ENCODE data around the gene ELOA. TPM values are rescaled to one million over a fixed set of nuclear protein-coding genes. Genes with fewer than 3 reads are reported as not detected.

Gene ELOA
- total RNA-seq, 4 donors from 2014 or later = 38.2 to 58.2 (median 42.8) TPM

DNA sequence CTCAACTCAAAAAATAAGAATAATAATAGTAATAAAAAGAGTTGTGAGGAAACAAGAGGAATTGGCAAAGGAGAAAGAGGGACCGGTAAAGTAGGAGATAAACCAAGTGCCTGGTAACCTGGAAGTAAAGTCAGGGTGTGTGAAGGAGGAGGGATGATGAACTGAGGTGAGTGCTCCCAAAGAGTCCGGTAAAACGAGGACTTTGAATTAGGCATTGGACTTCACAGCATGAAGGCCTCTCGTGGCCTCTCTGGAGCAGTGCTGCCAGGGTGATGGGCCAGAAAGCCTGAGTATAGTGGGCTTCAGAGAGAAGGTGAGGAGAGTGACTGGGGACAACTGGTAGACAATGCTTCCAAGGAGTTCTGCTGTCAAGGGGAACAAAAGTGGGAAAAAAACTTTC, 34.0 kb upstream of the ELOA start:
- 88% methylated on average over 4 of the region's 4 CpGs for WGBS
- Histone ChIP-seq H3K4me1 (no peaks in the 10 kb centered on the region), H3K27ac (no peak overlapping the region)

DNA sequence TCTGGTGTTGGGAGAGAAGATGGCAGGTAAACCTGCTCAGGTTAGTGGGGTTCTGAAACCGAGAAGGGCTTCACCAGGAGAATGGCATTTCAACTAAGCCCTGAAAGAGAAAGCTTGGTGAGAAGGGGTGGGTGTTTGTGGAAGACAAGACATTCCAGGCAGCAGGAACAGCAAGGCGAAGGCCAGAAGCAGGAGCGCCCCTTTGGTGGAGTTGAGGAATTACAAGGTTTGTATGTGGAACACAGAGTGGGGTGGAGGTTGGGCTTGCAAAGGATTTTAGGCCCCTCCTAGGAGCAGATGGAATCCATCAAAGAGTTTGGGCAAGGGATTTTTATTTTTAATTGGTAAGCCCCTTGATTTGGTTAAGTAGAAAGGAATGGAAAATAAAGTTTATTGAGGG, 24.8 kb upstream of the ELOA start:
- TF ChIP-seq POLR2AphosphoS5 (IDR thresholded peaks at IDR 0.05) = no peak
- TF ChIP-seq POLR2A (IDR thresholded peaks at IDR 0.05) = no peak
- TF ChIP-seq, protein P1, sequence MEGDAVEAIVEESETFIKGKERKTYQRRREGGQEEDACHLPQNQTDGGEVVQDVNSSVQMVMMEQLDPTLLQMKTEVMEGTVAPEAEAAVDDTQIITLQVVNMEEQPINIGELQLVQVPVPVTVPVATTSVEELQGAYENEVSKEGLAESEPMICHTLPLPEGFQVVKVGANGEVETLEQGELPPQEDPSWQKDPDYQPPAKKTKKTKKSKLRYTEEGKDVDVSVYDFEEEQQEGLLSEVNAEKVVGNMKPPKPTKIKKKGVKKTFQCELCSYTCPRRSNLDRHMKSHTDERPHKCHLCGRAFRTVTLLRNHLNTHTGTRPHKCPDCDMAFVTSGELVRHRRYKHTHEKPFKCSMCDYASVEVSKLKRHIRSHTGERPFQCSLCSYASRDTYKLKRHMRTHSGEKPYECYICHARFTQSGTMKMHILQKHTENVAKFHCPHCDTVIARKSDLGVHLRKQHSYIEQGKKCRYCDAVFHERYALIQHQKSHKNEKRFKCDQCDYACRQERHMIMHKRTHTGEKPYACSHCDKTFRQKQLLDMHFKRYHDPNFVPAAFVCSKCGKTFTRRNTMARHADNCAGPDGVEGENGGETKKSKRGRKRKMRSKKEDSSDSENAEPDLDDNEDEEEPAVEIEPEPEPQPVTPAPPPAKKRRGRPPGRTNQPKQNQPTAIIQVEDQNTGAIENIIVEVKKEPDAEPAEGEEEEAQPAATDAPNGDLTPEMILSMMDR (IDR thresholded peaks at IDR 0.05) = peak in 1 of 2 donors; percentile 37

More for the DNA sequence above, 34.0 kb upstream of the ELOA start:
- Histone ChIP-seq H3K27me3 (no peaks in the 10 kb centered on the region), H3K4me3 (no peak overlapping the region), H3K9me3 (no peaks in the 10 kb centered on the region), H3K36me3 (peaks cover 17% of the 10 kb centered on the region)
- DNase-seq (ENCODE audit: low spot score in 2 of 2) = no peak
- no peak for TF ChIP-seq POLR2A (IDR thresholded peaks at IDR 0.05)
- no peak for TF ChIP-seq POLR2AphosphoS5 (IDR thresholded peaks at IDR 0.05)
- TF ChIP-seq, protein P1 (IDR thresholded peaks at IDR 0.05) = no peak
- no peak for TF ChIP-seq EP300 (IDR thresholded peaks at IDR 0.05)

DNA sequence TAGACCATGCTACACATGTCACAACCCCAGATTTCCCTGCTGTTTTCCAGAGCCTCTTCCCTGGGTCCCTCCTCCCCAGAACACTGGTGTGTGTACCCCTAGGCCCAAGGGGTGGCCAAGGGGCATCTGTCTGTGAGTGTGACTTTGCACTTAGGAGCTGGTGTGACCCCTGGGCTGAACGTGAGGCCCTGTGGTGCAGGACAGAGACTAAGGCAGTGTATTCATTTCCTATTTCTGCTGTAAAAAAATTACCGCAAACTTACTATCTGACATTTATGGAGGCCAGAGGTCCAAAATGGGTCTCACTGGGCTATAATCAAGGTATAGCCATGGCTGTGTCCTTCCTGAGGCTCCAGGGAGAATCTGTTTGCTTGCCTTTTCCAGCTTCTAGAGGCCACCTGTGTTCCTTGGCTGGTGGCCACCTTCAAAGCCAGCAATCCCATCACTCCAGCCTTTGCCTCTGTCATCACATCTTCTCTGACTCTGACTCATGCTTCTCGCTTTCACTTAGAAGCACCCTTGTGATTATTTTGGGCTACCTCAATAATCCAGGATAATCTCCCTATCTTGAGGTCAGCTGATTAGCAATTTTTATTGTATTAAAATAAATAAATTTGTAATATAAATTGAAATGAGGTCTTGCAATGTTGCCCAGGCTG, 24.0 kb upstream of the ELOA start:
- TF ChIP-seq EP300 (IDR thresholded peaks at IDR 0.05) = no peak
- no peak for TF ChIP-seq POLR2AphosphoS5 (IDR thresholded peaks at IDR 0.05)
- TF ChIP-seq POLR2A (IDR thresholded peaks at IDR 0.05) = no peak
- TF ChIP-seq, protein P1 (IDR thresholded peaks at IDR 0.05) = no peak
- DNase-seq (ENCODE audit: low spot score in 2 of 2) = no peak
- Histone ChIP-seq H3K27ac (no peak overlapping the region), H3K9me3 (no peaks in the 10 kb centered on the region), H3K27me3 (no peaks in the 10 kb centered on the region), H3K4me3 (no peak overlapping the region), H3K36me3 (no peaks in the 10 kb centered on the region), H3K4me1 (no peaks in the 10 kb centered on the region)
- 88% methylated on average over 3 of the region's 3 CpGs for WGBS

More for the DNA sequence above, 24.8 kb upstream of the ELOA start:
- Histone ChIP-seq H3K27me3 (no peaks in the 10 kb centered on the region), H3K27ac (no peak overlapping the region), H3K4me1 (no peaks in the 10 kb centered on the region), H3K9me3 (no peaks in the 10 kb centered on the region), H3K36me3 (no peaks in the 10 kb centered on the region), H3K4me3 (no peak overlapping the region)
- no peak for DNase-seq (ENCODE audit: low spot score in 2 of 2)
- 70% methylated on average over 3 of the region's 3 CpGs for WGBS

DNA sequence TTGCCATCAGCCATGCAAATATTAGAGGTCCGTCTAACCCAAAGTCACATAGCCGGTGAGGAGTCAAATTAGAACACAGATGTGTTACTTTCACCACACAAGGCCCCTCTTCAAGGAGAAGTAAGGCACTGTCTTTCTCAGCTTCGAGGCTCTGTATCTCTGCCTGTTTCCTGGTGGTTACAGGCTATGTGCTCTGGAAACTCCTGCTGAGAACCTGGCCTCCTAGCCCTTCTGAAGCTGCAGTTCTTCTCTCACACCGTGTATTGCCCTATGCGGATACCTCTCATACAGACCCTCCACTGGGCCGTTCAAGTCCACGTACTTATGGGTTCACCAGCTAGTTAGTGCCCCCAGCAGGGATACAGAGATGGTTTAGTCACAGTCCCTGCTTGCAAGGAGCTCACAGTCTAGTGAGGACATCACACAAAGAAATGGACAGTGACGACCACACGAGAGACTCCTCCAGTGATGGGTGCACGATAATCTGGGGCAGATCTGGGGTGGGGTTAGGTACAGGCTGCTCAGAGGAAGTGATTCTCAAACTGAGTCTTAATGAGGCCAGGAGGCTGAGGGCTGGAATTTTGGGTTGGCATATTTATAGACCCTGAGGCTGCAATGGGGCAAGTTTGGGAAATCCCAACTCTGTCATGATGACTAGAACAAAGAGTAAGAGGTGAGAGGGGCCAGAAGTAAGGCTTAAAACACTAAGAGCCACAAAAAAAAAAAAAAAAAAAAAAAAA, 22.8 kb upstream of the ELOA start:
- Histone ChIP-seq H3K27me3 (no peaks in the 10 kb centered on the region), H3K36me3 (no peaks in the 10 kb centered on the region), H3K4me1 (no peaks in the 10 kb centered on the region), H3K4me3 (no peak overlapping the region), H3K9me3 (no peaks in the 10 kb centered on the region), H3K27ac (no peak overlapping the region)
- no peak for DNase-seq (ENCODE audit: low spot score in 2 of 2)
- TF ChIP-seq, protein P1 (IDR thresholded peaks at IDR 0.05) = no peak
- TF ChIP-seq POLR2AphosphoS5 (IDR thresholded peaks at IDR 0.05) = no peak
- TF ChIP-seq EP300 (IDR thresholded peaks at IDR 0.05) = no peak
- no peak for TF ChIP-seq POLR2A (IDR thresholded peaks at IDR 0.05)
- 84% methylated on average over 10 of the region's 10 CpGs for WGBS

DNA sequence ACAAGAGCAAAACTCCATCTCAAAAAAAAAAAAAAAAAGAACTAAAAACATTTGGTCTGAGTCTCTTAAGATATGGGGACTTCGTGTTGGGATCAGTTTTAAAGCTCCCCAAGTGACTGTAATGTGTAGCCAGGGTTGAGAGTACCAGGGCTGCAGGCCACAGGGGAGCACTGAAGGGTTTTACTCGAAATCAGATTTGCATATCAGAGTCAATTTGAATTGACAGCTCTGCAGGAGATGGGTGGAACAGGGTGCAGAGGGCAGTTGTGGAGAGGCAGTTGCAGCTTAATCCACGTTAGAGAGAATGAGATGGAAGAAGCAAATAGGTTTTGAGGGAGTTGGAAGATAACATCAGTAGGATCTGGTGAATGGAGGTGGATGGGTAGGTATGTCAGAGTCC, 20.6 kb upstream of the ELOA start:
- no peaks in the 10 kb centered on the region for H3K36me3 ChIP-seq
- no peak for DNase-seq (ENCODE audit: low spot score in 2 of 2)
- 81% methylated on average over 3 of the region's 3 CpGs for WGBS
- no peaks in the 10 kb centered on the region for H3K27me3 ChIP-seq
- H3K4me1 ChIP-seq = peaks cover 9% of the 10 kb centered on the region
- H3K4me3 ChIP-seq = no peak overlapping the region
- H3K27ac ChIP-seq = no peak overlapping the region
- no peaks in the 10 kb centered on the region for H3K9me3 ChIP-seq
- TF ChIP-seq, protein P1 (IDR thresholded peaks at IDR 0.05) = no peak
- TF ChIP-seq POLR2AphosphoS5 (IDR thresholded peaks at IDR 0.05) (no peak), EP300 (IDR thresholded peaks at IDR 0.05) (no peak), POLR2A (IDR thresholded peaks at IDR 0.05) (no peak)

All from suprapubic skin (tissue), 4 donors.